Right lobe of liver (tissue), 6 donors: ENCODE measurements around the gene YEATS4. TPM values are rescaled to one million over a fixed set of nuclear protein-coding genes. Genes with fewer than 3 reads are reported as not detected.

ENCODE experiments used
- ATAC-seq, 4 donors: fragments of 200-7000 bp; cut with Tn5 transposase; one replicate each; pipeline ENCODE4 v1.9.1; 2020; ENCODE audit warnings: mild to moderate bottlenecking in 4 of 4, moderate library complexity in 4 of 4
- DNase-seq, 3 donors: peaks; one replicate each; pipeline ENCODE4 v3.0.0-alpha.2; 2020
- H3K27ac ChIP-seq, 3 donors: fragments of 200-600 bp; one replicate each; pipeline ENCODE4 v1.8.0; 2022
- H3K27me3 ChIP-seq, 2 donors: fragments of 200-600 bp; one replicate each; pipeline ENCODE4 v1.8.0; 2022
- H3K36me3 ChIP-seq, 4 donors: fragments of 200-600 bp; sonication (generic) in 1 of 4; one replicate each; pipeline versions ENCODE4 v1.5.1 to v1.8.0; 2017 to 2022; ENCODE audit warnings: control low read depth in 1 of 4
- H3K4me1 ChIP-seq, 4 donors: fragments of 200-600 bp; sonication (generic) in 1 of 4; one replicate each; pipeline versions ENCODE4 v1.5.1 to v1.8.0; 2017 to 2022; ENCODE audit warnings: control low read depth in 1 of 4
- H3K4me3 ChIP-seq, 3 donors: fragments of 200-600 bp; one replicate each; pipeline ENCODE4 v1.8.0; 2022
- H3K9me3 ChIP-seq, 4 donors: fragments of 200-600 bp; sonication (generic) in 1 of 4; one replicate each; pipeline versions ENCODE4 v1.5.1 to v1.8.0; 2017 to 2022; ENCODE audit warnings: control low read depth in 1 of 4
- CTCF ChIP-seq, 4 donors: fragments of 200-600 bp in 3 of 4; fragments of 450-650 bp in 1 of 4; IDR thresholded peaks; one replicate each; pipeline versions ENCODE4 v1.5.1 to v1.8.0; 2016 to 2022; ENCODE audit warnings: antibody characterized with exemption in 4 of 4, mild to moderate bottlenecking in 2 of 4
- POLR2A ChIP-seq: fragments of 450-650 bp; IDR thresholded peaks from one replicate; pipeline ENCODE4 v1.6.1; 2017; ENCODE audit warnings: antibody characterized with exemption, mild to moderate bottlenecking
- WGBS: methylation state at CpG from one replicate; pipeline ENCODE4 v1.1.6; 2018; ENCODE audit warnings: low coverage, low lambda C conversion rate; ENCODE audit not compliant: insufficient coverage; ENCODE audit errors: missing lambda C conversion rate; 5-methylcytosine and 5-hydroxymethylcytosine counted together
- intact Hi-C, 2 donors: fragments of 100-400 bp; cut with DNase I; formaldehyde crosslinking; loops; one replicate each; pipeline versions ENCODE4 v1.11.2 to v1.14.1; 2022
- total RNA-seq, 6 experiments: library from RNA; depleted of rRNA in 2 of 6; stranded (reverse); fragments of >200 nt in 2 of 6; fragmentation: NEBNext Ultra II Directional in 3 of 6; extraction: Animal tissue kit (Norgen Biotek cat#: 25700) in 3 of 6; gene quantifications; one replicate each; pipeline versions ENCODE4 v1.1.0 to v1.2.4, GENCODE V29; 2016 to 2023
- donor health status: DM: no; HTN: yes; CAD: no.
- donor health status: DM: no; HTN: no; CAD: no.
- donor health status: DM: no; HTN: no; CAD: no.
- donor health status: DM: no; HTN: yes; CAD: no.
- donor health status: DM: no; HTN: yes; CAD: no.

Gene YEATS4
- total RNA-seq, 6 experiments from 2014 or later, result 2.9 to 17.3 (median 5.8) TPM

- ATAC-seq, result peak; percentile 37 to 65 (median 52)
- no peak overlapping the region for H3K27ac ChIP-seq
- no peaks in the 10 kb centered on the region for H3K9me3 ChIP-seq
- intact Hi-C loops, result loop anchor here in 1 of 2 donors (10.0 kb wide), 1 partner anchor 55 kb away; no protein-coding TSS in a partner anchor
- H3K4me1 ChIP-seq, result peaks cover 0 to 24% (median 6%) of the 10 kb centered on the region in 4 donors
- no peaks in the 10 kb centered on the region for H3K36me3 ChIP-seq
- H3K27me3 ChIP-seq, result no peaks in the 10 kb centered on the region
- 8% methylated on average over 2 of the region's 2 CpGs for WGBS
- TF ChIP-seq POLR2A, result no peak
- TF ChIP-seq CTCF (IDR thresholded peaks at IDR 0.05), result no peak
- peak overlapping the region in 1 of 3 donors; percentile 14 for H3K4me3 ChIP-seq
- no peak for DNase-seq
Observed at GRCh38 chr12:69350002-69350626, 9.4 kb upstream of the YEATS4 start.

- Histone ChIP-seq H3K4me3 (no peak overlapping the region), H3K36me3 (no peaks in the 10 kb centered on the region), H3K27me3 (no peaks in the 10 kb centered on the region), H3K27ac (no peak overlapping the region), H3K4me1 (peaks cover 0 to 17% (median 3%) of the 10 kb centered on the region in 4 donors), H3K9me3 (no peaks in the 10 kb centered on the region)
- TF ChIP-seq POLR2A (no peak), CTCF (IDR thresholded peaks at IDR 0.05) (no peak)
- ATAC-seq (no peak), DNase-seq (no peak)
- intact Hi-C loops, result loop anchor here in 1 of 2 donors (10.0 kb wide), 1 partner anchor 56 kb away; no protein-coding TSS in a partner anchor
- WGBS, result 92% methylated on average over 1 of the region's 1 CpG
Observed at GRCh38 chr12:69350777-69351176, 8.8 kb upstream of the YEATS4 start.

- H3K27me3 ChIP-seq, result no peaks in the 10 kb centered on the region
- no peak for TF ChIP-seq POLR2A
- TF ChIP-seq CTCF (IDR thresholded peaks at IDR 0.05), result no peak
- ATAC-seq (no peak), DNase-seq (no peak)
- 57% methylated on average over 2 of the region's 2 CpGs for WGBS
- no peak overlapping the region for H3K27ac ChIP-seq
- intact Hi-C loops, result loop anchor here in 1 of 2 donors (10.0 kb wide), 1 partner anchor 57 kb away; no protein-coding TSS in a partner anchor
- H3K36me3 ChIP-seq, result no peaks in the 10 kb centered on the region
- H3K4me1 ChIP-seq, result peaks cover 0 to 9% (median 0%) of the 10 kb centered on the region in 4 donors
- no peak overlapping the region for H3K4me3 ChIP-seq
- no peaks in the 10 kb centered on the region for H3K9me3 ChIP-seq
Observed at GRCh38 chr12:69351462-69352236, 7.9 kb upstream of the YEATS4 start.

GRCh38 chr12:69352904-69353303, 6.6 kb upstream of the YEATS4 start:
- no peaks in the 10 kb centered on the region for H3K36me3 ChIP-seq
- TF ChIP-seq CTCF (IDR thresholded peaks at IDR 0.05) (no peak), POLR2A (no peak)
- intact Hi-C loops, result loop anchor here in 1 of 2 donors (10.0 kb wide), 1 partner anchor 58 kb away; no protein-coding TSS in a partner anchor
- H3K27me3 ChIP-seq, result no peaks in the 10 kb centered on the region
- no peak for DNase-seq
- no peak overlapping the region for H3K27ac ChIP-seq
- H3K4me1 ChIP-seq, result peaks cover 0 to 14% (median 0%) of the 10 kb centered on the region in 4 donors
- 82% methylated on average over 5 of the region's 5 CpGs for WGBS
- H3K4me3 ChIP-seq, result no peak overlapping the region
- no peak for ATAC-seq
- H3K9me3 ChIP-seq, result no peaks in the 10 kb centered on the region
